H4 (cell line): ENCODE data around the gene LLPH. TPM values are rescaled to one million over a fixed set of nuclear protein-coding genes. Genes with fewer than 3 reads are reported as not detected.

Experiments used
- DNase-seq: peaks from one replicate; pipeline ENCODE4 v3.0.0-alpha.2; 2015; ENCODE audit warnings: low spot score
- total RNA-seq: library from RNA; depleted of rRNA; stranded (reverse); fragments of >200 nt; shearing (Covaris generic); gene quantifications from 2 replicates; pipeline ENCODE4 v1.2.3, GENCODE V29; 2014

LLPH gene
- total RNA-seq, 1 experiment from 2014 or later: 29.6 TPM

DNA sequence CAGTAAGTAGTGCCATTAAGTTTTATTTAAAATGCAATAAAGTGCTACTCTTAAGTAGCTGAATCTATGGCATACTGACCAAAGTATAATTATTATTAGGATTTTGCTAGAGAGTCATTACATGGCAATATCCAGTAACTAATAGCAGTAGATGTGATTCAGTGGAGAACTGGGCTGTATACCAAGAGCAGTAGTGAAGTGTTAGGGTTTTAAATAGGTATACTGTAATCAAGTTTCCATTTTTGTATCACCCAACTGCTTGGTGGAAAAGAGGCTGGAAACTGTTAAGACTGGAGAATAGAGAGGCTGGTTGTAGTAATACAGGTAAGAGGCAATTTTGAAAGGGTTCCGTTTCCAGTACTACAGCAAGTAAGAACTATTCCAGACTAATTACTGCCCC, 13.3 kb upstream of the LLPH start:
- no peak for DNase-seq

DNA sequence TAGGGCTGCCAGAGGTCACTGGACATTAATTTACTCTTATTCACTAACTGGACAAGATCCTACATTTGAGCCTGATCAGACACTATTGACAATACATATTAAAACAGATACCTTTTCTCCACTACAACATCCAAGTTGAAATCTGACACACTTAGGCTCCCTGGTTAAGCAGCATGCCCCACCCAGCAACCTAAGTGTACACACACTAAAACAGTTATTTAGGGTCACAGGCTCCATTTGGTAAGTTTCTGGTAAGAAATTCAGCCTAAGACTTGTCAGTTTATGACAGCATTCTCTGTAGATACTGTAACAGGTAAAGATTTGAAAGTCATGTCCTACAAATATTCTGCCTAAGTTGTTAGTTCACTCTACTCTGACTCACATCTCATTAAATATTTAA, 12.3 kb upstream of the LLPH start:
- DNase-seq: no peak

DNA sequence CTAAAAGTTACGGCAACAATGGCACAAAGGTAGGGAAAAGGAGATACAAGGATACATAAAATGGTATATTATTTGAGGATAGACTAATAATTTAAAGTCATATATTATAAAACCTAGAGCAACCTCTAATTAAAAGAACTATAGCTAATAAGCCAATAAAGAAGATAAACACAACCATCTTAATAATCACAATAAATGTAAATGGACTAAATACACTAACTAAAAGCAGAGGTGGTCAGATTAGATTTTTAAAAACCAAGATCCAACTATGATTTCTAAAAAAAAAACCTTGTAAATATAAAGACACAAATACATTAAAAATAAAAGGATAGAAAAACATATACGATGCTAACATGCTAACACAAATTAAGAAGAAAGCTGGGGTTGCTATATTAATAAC, 10.7 kb upstream of the LLPH start:
- no peak for DNase-seq

DNA sequence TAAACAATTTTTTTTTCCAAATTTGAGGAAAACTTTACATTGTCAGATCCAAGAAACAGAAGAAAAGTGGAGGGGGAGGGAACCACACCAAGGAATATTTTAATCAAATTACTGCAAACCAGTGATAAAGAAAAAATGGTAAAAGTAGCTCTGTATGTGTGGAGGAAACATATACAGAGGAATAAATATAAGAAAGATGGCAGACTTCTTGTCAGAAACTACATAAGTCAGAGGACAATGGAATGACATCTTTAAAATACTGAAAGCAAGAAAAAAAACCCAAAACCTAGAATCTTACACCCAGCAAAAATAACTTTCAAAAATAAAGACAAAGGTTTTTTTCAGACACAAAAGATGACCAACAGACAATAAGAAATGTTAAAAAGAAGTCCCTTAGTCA, 10.2 kb upstream of the LLPH start:
- no peak for DNase-seq

DNA sequence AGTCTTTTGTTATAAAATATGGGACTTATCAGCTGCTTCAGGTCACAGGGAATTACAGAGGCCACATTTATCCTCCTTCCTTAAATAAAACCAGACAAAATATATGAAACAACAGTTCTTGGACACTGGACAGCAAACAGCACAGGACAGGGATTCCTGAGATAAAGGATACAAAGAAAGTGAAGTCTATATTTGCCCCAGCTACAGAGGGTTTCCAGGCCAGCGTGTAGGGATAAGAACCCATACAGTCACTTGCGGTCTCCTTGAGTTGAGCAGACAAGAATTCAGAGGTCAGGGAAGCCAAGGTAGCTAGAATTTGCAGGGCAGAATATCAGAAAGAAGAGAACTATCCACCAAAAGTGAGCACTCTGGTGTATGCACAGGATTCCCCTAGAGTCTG, 8.8 kb upstream of the LLPH start:
- no peak for DNase-seq

DNA sequence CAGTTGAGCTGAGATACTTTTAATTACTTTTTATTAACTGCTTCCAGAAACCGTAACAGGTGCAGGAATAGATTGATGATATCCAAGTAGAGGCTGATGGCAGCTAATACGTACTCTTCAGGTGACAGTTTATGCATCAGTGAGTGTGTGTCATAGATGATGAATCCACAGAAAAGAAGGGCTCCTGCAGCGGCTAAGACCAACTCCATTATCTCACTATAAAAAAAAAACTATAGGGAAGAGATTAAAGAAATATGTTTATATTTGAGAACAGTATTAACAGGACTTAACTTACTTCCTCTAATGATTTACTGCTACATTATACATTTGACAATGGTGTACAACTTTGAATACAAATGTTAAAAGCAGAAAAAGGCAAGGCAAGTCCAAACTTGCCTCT, 7.4 kb upstream of the LLPH start:
- no peak for DNase-seq

DNA sequence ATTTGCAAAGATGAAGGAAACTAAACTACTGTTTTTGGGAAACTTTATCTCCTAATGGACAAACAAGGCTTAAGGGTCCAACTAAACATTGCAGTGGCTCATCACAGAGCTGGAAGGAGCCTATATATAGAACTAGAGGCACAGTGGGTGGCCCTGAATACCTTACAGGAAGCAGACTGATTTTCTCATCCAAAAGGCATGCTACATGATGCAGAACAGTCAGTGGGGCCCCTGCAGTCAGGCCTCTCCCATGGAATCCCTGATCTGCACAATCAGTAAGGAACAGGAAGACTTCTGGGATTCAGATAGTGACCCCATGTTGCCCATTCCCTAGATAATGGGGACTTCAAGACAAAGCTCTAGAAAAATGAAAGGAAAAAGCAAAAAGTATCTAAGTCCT, 1.9 kb upstream of the LLPH start:
- peak; percentile 42 for DNase-seq

DNA sequence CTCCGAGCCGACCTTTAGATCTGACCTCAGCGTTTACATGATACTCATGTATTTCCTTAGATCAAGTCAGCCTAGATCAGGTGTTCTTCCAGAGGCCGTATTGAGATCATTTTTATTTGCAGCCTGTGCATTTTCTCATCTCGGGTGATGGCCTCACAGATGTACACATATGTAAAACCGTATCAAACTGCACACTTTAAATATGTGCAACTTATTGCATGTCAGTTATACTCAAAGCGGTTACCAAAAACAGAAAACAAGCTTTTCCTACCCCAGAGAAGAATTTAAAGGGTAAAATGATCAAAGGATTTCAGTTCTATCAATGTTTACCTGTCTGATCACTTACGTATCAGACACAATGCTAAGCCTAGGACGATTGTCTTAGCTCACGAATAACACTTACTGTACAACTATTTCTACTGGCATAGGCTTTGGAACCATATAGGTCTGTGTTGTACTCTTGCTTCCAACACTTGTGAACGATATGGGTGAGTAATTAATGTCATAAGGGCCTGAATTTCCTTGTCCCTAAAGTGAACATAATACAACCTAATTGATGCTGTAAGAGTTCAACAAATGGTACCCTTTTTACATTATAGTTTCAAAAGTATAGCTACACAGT, 628 bp upstream of the LLPH start:
- no peak for DNase-seq

DNA sequence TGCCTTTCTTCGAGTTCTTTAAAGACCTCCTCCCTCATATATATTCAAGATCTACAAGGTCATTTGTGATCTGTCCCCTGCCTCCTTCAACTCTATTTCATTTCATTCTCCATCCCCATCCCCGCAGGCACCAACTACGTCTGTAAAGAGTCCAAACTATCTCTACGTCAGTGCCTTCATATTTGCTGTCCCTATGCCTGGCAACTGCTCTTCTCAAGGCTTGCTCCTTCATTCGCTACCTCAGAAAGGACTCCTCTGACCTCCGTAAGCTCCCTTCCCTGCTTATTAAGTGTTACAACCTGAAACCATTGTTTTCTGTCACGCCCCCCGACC, 650 bp downstream of the LLPH start:
- DNase-seq: no peak

DNA sequence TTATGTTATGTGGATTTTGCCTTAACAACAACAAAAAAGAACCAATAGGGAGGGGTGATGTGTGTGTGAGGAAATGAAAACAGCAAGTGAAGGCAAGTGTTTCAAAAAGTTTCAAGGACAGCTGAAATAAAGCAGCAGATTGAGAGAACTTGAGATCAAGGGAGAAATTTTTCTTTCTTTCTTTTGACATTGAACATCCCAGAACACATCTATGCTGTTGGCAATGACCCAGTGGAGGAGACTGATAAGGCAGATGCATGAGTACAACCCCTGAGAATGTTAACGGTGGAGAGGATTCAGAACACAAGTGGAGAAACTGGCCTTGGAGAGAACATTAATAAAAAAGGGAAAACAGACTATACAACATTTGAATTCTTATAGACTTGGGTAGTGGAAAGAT, 2.9 kb downstream of the LLPH start:
- no peak for DNase-seq

DNA sequence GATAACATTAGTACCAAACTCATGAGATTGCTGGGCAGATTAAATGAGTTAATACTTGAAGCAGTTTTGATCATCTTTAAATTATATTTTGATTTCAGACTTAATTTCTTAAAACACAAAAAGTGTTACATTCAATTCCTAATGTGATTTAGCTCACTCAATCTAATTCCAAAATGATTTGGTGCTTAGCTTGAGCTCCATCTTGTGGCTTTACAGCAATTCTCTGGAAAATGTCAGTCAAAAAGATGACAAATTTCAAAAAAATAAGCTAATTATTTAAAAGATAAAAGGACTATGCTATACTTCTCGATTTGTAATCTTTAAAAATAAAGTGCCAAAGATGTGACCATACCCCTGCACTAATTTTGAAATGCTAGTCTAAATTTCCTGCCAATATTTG, 10.1 kb downstream of the LLPH start:
- DNase-seq: no peak

DNA sequence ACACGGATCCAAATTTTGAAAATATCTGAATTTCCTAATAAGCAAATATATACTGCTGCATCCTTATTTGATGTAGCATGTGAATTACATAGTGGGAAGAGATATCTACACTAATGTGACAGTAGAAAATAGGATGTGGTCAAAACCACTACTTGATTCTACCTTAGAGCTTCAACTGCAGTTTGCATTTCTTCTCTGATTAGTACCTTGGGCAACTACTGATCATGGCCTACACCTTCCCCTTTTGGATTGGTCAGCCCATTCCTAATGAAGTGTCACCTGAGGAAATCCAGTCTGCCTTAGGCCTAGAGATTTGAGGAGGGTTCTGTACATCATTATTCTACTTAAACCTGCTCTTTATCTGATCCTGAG, 10.7 kb downstream of the LLPH start:
- no peak for DNase-seq

DNA sequence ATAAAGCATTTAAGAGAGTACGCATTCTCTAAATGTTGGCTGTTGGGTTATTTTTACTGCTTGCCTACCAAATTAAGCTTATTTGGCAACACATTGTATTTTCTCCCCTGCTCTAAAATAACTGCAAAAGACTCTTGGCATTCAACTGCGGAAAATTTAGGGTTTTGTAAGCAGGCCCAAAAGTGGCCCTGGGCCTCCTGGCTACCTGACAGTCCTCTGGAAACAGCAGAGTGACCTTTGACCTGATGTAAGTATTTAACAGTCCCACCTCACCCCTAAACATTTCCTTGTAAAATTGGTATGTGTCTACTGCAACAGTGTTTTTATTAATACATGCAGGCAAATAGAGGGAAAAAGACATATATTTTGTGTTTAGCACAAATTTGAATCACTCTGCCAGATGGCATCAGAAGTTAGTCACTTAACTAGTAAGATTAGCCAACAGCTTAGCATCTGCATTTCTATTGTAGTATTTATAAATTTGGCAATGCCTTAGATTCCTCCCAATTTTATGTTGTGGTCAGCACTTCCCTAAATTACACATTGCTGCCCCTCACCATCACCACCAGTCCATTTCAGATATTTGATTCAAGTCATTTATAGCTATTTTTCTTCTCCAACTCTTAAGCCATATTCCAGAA, 11.2 kb downstream of the LLPH start:
- DNase-seq: no peak

DNA sequence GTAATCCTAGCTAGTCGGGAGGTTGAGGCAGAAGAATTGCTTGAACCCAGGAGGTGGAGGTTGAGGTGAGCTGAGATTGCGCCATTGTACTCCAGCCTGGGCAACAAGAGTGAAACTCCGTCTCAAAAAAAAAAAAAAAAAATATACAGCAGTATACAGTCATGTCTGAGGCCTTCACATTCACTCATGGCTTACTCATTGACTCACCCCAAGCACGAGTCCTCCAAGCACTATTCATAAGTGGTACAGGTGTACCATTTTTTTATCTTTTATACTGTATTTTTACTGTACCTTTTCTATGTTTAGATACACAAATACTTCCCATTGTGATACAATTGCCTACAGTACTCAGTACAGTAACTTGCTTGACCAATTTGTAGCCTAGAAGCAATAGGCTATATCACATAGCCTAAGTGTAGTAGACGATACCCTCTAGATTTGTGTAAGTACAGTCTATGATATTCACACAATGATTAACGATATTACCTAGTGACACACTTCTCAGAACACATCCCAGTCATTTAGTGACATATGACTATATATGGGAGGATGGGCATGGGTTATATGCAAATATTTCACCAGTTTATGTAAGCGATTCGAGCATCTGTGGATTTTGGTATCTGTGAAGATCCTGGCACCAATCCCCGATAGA, 12.2 kb downstream of the LLPH start:
- DNase-seq: no peak

DNA sequence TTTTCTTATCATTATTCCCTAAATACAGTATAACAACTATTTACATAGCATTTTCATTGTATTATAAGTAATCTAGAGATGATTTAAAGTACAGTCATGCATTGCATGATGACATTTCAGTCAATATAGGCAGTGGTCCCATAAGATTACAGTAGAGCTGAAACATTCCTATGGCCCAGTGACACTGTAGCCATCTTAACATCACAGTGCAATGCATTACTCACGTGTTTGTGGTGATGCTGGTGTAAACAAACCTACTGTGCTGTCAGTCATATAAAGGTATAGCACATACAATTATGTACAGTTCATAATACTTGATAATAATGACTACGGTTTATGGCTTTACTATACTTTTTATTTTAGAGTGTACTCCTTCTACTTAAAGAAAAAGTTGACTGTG, 13.3 kb downstream of the LLPH start:
- DNase-seq: no peak

DNA sequence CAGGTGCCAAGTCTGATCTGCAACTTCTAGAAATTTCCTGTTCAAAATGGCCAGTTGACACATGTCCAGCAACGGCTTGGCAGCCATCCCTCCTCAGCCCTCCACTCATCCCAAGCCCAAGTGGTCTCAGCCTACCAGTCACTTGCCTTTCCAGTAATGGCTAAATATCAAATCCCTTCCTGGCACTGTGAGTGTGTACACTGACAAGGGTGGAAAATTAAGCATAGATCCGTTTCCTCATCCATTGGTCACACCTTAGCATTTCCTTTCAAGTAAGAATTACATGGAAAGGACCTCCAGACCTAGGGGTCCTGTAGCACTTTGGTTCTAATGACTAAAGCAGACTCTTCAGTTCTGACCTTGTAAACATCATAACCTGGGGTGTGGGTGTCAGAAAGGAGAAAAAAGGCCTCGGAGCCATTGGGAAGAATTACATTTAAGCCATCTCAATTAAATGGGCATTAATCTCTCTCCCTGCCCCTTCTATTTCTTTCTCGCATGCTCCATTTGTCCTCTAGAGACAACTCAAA, 15.4 kb downstream of the LLPH start:
- no peak for DNase-seq

DNA sequence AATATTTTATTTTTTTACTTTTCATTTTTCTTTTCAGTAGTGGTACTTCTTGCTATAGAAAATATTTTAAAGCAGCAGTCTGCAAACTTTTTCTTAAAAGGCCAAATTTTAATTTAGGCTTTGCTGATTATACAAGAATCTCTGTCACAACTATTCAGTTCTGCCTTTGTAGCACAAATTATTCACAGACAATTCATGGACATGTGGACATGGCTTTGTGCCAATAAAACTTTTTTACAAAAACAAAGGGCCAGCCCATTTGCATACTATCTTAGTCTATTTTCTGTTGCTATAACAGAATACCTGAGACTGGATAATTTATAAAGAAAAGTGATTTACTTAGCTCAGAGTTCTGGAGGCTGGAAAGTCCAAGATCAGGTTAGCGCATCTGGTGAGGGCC, 17.1 kb downstream of the LLPH start:
- DNase-seq: no peak

DNA sequence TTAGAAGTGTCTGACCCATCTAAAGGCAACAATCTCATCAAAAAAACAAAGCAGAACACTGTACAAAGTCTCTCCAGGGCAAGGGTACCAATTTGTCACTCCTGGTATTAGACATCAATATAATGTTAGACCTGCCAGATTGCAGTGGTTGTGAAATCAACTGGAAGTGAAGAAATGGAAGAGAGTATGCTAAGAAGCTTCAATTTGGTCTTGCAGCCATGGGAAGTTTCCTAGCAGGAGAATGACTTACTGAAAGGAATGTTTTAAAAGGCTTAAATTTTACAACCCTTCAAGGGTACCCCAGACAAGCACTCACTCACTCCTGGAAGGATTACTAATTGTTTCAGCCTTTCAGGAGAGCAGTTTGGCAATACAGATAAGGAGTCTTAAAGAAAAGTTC, 18.9 kb downstream of the LLPH start:
- no peak for DNase-seq

DNA sequence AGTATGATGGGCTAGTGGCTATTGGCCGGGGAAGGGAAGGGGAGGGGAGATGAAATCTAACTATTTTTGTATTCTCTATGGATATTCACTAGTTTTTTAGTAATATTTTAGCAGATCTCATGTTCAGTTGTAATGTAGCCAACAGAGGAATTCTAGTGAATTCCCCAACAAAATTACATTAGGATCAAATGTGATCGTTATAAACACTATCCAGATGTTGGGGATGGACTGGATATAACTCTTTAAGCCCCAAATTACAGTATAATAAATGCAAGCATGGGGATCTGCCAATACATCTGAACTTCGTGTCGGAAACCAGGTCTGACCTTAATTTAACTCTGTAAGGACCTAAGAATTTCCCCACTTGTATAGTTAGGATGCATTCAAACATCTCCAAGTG, 21.5 kb downstream of the LLPH start:
- no peak for DNase-seq

DNA sequence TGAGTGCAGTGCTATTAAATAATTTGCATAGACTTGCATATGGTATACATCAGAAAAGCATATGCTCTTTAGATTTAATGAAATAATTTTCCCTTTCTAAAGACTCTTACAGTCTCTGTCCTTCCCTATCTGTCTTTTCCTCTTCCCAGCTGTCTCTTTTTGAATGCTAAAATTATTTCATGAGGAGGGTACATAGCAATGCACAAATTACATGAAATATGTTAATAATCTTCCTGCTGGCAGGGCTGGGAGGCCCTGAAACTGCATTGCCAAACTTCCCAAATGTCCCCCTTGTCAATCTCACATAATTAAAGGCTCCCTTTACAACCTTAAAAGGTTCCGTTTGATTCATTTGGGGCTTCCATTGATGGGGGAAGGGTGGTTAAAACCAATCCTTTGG, 22.2 kb downstream of the LLPH start:
- no peak for DNase-seq

DNA sequence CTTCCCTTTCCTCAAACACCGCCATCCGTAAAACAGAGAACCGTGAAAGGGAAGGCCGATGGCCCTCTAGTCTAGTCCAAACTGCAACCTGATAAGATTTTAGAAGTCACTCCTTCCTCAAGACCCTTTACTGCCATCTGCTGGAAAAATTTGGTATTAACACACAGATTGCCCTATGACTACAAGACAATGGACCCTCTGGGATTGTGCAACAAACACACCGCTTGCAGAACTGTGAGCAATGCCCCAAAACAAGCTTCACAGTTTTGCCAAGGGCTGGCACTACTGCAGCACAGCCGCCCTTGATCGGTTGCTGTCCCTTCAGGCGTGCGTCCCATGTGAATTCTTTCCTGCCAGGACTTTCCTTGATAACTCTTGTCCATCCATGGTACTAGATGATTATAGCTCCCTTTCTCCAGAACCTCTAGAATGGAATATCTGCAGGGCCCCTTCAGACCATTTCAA, 23.1 kb downstream of the LLPH start:
- peak; percentile 88 for DNase-seq

DNA sequence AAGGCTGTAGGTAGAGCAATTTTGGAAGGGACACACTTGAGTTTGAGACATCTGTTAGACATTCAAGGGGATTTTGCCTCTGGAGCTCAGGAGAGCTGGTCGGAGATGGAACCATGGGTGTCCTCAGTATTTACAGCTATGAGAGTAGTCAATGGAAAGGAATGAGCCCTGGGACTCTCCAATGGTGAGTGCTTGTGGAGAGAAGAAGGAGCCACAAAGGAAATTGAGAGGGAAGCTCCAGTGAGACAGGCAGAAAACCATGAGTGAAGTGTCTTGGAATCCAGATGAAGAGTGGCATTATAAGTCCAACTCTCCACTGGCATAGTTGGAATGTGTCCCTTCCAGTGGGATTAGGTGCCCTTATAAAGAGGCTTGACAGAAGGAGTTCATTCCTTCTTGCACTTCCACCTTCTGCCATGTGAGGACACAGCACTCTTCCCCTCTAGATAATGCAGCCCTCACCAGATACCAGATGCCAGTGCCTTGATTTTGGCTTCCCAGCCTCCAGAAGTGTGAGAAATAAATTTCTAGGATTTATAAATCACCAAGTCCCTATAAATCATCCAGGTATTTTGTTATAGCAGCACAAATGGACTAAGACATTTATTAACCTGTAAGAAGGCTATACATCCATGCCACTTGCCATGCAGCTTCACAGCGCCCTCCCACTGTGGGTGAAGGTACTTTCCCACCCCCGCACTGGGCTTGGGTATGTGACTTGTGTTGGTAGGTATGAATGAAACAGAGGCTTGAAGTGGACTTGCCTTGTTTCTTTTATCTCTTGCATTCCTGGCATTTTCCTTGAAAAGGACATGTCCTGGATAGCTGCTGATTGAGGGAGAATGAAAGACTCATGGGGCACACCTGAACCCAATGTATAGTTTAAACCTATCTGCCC, 27.3 kb downstream of the LLPH start:
- no peak for DNase-seq
